GM19372 (cell line): ENCODE results near the gene SNX1.

ENCODE experiments used
- ATAC-seq: cut with Tn5 transposase; IDR thresholded peaks from one replicate; pipeline ENCODE4 v1.9.1; 2021; ENCODE audit warnings: mild to moderate bottlenecking, low read depth, moderate library complexity; ENCODE audit not compliant: unreplicated experiment

The SNX1 gene

GRCh38 chr15:64141798-64142512, 46.2 kb downstream of the SNX1 start:
- no peak for ATAC-seq

- ATAC-seq, result no peak
These were observed 47.5 kb downstream of the SNX1 start for GRCh38 chr15:64143276-64143675.

- ATAC-seq, result no peak
These were observed 48.4 kb downstream of the SNX1 start for GRCh38 chr15:64144192-64144564.

GRCh38 chr15:64144565-64145281, 48.9 kb downstream of the SNX1 start:
- ATAC-seq, result peak; percentile 63

GRCh38 chr15:64146041-64146440, 50.3 kb downstream of the SNX1 start:
- ATAC-seq, result no peak

- no peak for ATAC-seq
These were observed 50.7 kb downstream of the SNX1 start for GRCh38 chr15:64146520-64146884.

- ATAC-seq, result no peak
These were observed 51.3 kb downstream of the SNX1 start for GRCh38 chr15:64146885-64147681.

- ATAC-seq, result no peak
These were observed 52.4 kb downstream of the SNX1 start for GRCh38 chr15:64148168-64148567.

GRCh38 chr15:64148581-64148980, 52.8 kb downstream of the SNX1 start:
- ATAC-seq, result no peak

- ATAC-seq, result no peak
These were observed 53.6 kb downstream of the SNX1 start for GRCh38 chr15:64149424-64149823.

- no peak for ATAC-seq
These were observed 54.3 kb downstream of the SNX1 start for GRCh38 chr15:64149893-64150578.

- ATAC-seq, result peak; percentile 5
These were observed 56.1 kb downstream of the SNX1 start, which contains the start of gene SNX22 for GRCh38 chr15:64151727-64152506. Gene SNX22, plus strand, starts transcription at chr15:64151731. Its CDS starts 45 bp downstream, at chr15:64151776.

- ATAC-seq, result peak; percentile 26
These were observed 57.0 kb downstream of the SNX1 start for GRCh38 chr15:64152507-64153387.

- peak; percentile 58 for ATAC-seq
These were observed 57.9 kb downstream of the SNX1 start for GRCh38 chr15:64153480-64154367.

GRCh38 chr15:64155802-64156651, 60.2 kb downstream of the SNX1 start:
- no peak for ATAC-seq

GRCh38 chr15:64156652-64157331, 61.0 kb downstream of the SNX1 start:
- no peak for ATAC-seq
